OCI-LY1 (cell line): ENCODE data around the gene FOS.

Experiments
- H2AFZ ChIP-seq: fragments of 200-600 bp; sonication (generic), shearing (Covaris generic); 2 replicates; pipeline ENCODE4 v1.6.0; 2014; ENCODE audit warnings: antibody characterized with exemption, mild to moderate bottlenecking, low read length
- H3F3A ChIP-seq: fragments of 200-600 bp; sonication (generic), shearing (Covaris generic); 2 replicates; pipeline ENCODE4 v1.6.0; 2014; ENCODE audit warnings: mild to moderate bottlenecking, antibody characterized with exemption, low read length, moderate library complexity; ENCODE audit not compliant: insufficient read depth
- H3K27ac ChIP-seq: fragments of 200-600 bp; sonication (generic); 2 replicates; pipeline ENCODE4 v1.5.1; 2014; ENCODE audit warnings: low read length, mixed run types, mild to moderate bottlenecking, low read depth; ENCODE audit not compliant: poor library complexity, severe bottlenecking
- H3K27me3 ChIP-seq: fragments of 200-600 bp; sonication (generic); 2 replicates; pipeline ENCODE4 v1.6.0; 2014; ENCODE audit warnings: antibody characterized with exemption, mild to moderate bottlenecking, low read length, moderate library complexity; ENCODE audit not compliant: insufficient read depth
- H3K36me3 ChIP-seq: fragments of 200-600 bp; sonication (generic); 2 replicates; pipeline ENCODE4 v1.6.1; 2014; ENCODE audit warnings: mild to moderate bottlenecking, antibody characterized with exemption, low read length, moderate library complexity, mixed read lengths; ENCODE audit not compliant: insufficient read depth
- H3K4me1 ChIP-seq: fragments of 200-600 bp; sonication (generic); 2 replicates; pipeline ENCODE4 v1.5.1; 2014; ENCODE audit warnings: mild to moderate bottlenecking, low read length, moderate library complexity; ENCODE audit not compliant: insufficient read depth, severe bottlenecking
- H3K4me2 ChIP-seq: fragments of 200-600 bp; sonication (generic), shearing (Covaris generic); 2 replicates; pipeline ENCODE4 v1.6.1; 2014; ENCODE audit warnings: low read length
- H3K4me3 ChIP-seq: fragments of 200-600 bp; sonication (generic); 2 replicates; pipeline ENCODE4 v1.5.1; 2014; ENCODE audit warnings: low read length, low read depth, mild to moderate bottlenecking, mixed read lengths; ENCODE audit not compliant: poor library complexity, severe bottlenecking
- H3K79me2 ChIP-seq: fragments of 200-600 bp; shearing (Covaris generic); 2 replicates; pipeline ENCODE4 v1.6.1; 2016; ENCODE audit warnings: mixed run types, low read length, mixed read lengths; ENCODE audit not compliant: insufficient read depth
- H3K9ac ChIP-seq: fragments of 200-600 bp; sonication (generic), shearing (Covaris generic); 2 replicates; pipeline ENCODE4 v1.6.1; 2014; ENCODE audit warnings: mild to moderate bottlenecking, low read length, mixed read lengths
- H3K9me2 ChIP-seq: fragments of 200-600 bp; sonication (generic), shearing (Covaris generic); 2 replicates; pipeline ENCODE4 v1.6.1; 2014; ENCODE audit warnings: low read depth, mild to moderate bottlenecking, low read length, mixed read lengths
- H3K9me3 ChIP-seq: fragments of 200-600 bp; shearing (Covaris generic); 2 replicates; pipeline ENCODE4 v1.6.1; 2014; ENCODE audit warnings: low read length, mixed read lengths
- H4K20me1 ChIP-seq: fragments of 200-600 bp; sonication (generic), shearing (Covaris generic); 2 replicates; pipeline ENCODE4 v1.6.0; 2016; ENCODE audit warnings: mild to moderate bottlenecking, low read length; ENCODE audit not compliant: insufficient read depth
- EZH2 ChIP-seq: fragments of 200-600 bp; sonication (generic), shearing (Covaris generic); IDR thresholded peaks from 2 replicates; pipeline ENCODE4 v1.8.0; 2017; ENCODE audit warnings: borderline replicate concordance, mixed run types, mild to moderate bottlenecking, antibody characterized with exemption, low read length, moderate library complexity, mixed read lengths
- TF ChIP-seq, protein P1 (sequence below): fragments of 200-600 bp; sonication (generic), shearing (Covaris generic); IDR thresholded peaks from 2 replicates; pipeline ENCODE4 v1.5.1; 2017; ENCODE audit warnings: mild to moderate bottlenecking, antibody characterized with exemption, low read length, moderate library complexity, mixed read lengths

FOS gene

DNA sequence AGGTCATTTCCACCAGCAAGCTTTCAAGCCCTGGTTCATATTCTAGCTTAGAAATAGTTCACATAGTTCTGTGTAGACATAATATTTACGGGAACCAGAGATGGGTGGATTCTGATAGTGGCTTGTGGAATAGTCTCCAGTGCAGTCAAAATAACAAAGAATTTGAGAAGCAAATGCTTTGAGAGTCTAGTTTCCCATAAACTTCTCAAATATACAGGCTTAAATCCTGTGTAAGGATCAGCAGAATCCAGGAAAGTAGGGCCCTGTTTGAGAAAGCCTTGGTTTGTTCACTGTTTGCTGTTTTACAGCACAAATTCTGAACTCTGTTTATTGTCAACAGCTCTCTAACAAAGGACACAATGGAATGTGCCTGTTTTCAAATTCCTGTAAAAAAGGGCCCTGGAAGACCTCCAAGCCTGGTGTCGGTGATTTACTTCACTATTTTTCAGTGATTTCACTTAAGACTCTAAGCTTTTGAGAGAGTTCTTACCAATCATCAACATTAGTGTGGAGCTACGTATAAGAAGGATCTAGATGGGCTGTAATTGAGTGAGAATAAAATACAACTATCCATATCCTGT lies 11.4 kb upstream of the FOS start:
- Histone ChIP-seq H3K9me2 (no peaks in the 10 kb centered on the region), H3K9me3 (no peaks in the 10 kb centered on the region), H3K4me1 (no peaks in the 10 kb centered on the region), H3K36me3 (no peaks in the 10 kb centered on the region), H4K20me1 (no peaks in the 10 kb centered on the region), H3F3A (no peaks in the 10 kb centered on the region), H3K27me3 (peaks cover 23% of the 10 kb centered on the region), H2AFZ (no peak overlapping the region), H3K4me2 (no peak overlapping the region), H3K79me2 (no peaks in the 10 kb centered on the region), H3K4me3 (no peak overlapping the region), H3K9ac (no peak overlapping the region), H3K27ac (no peak overlapping the region)
- TF ChIP-seq, protein P1, sequence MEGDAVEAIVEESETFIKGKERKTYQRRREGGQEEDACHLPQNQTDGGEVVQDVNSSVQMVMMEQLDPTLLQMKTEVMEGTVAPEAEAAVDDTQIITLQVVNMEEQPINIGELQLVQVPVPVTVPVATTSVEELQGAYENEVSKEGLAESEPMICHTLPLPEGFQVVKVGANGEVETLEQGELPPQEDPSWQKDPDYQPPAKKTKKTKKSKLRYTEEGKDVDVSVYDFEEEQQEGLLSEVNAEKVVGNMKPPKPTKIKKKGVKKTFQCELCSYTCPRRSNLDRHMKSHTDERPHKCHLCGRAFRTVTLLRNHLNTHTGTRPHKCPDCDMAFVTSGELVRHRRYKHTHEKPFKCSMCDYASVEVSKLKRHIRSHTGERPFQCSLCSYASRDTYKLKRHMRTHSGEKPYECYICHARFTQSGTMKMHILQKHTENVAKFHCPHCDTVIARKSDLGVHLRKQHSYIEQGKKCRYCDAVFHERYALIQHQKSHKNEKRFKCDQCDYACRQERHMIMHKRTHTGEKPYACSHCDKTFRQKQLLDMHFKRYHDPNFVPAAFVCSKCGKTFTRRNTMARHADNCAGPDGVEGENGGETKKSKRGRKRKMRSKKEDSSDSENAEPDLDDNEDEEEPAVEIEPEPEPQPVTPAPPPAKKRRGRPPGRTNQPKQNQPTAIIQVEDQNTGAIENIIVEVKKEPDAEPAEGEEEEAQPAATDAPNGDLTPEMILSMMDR: no peak
- no peak for TF ChIP-seq EZH2

DNA sequence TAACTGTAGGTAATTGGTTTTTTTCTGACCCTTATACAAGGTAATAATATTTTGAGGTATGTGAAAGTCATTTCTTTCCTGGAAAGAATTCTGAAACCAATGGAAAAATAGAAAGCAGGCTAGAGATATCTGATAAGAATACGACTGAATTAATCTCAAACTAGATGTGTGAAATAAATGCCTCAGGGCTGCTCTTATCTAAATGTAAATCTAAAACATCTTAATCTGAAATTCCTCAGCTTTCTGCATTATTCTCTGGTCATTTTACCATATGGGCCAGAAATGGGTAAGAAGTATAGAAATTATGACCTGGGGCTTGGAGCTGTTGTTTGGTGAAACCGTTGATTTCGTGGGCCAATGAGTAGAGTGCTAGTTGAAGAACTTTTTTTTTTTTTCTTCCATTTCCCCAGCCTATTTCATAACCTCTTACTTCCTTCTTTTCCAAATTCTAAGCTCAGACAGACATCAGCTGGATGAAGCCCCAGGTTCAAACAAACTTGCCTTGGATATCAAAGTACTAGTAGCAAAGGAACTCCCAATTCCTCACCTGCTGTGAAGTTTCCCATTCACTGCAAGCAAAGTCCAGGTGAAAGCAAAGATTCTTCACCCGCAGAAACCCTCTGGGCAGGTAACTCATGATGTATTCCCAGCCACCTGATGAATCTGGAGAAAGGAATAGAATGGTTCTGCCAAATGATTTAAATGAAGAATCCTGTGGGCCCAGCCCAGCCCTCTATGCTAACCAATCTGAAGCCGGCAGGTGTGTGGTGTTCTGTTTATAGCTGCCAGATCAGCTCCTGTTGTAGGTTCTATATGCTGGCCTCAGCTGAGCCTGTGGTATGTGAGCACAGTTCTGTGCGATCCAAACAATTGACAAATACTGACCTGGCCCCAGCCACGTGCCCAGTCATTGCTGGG lies 9.7 kb upstream of the FOS start:
- no peak for TF ChIP-seq EZH2
- TF ChIP-seq, protein P1: no peak
- no peak overlapping the region for H3K4me3 ChIP-seq
- peaks cover 16% of the 10 kb centered on the region for H3K27me3 ChIP-seq
- no peak overlapping the region for H3K27ac ChIP-seq
- no peaks in the 10 kb centered on the region for H3K9me3 ChIP-seq
- no peaks in the 10 kb centered on the region for H3F3A ChIP-seq
- H3K9ac ChIP-seq: no peak overlapping the region
- H4K20me1 ChIP-seq: no peaks in the 10 kb centered on the region
- H3K4me1 ChIP-seq: no peaks in the 10 kb centered on the region
- no peaks in the 10 kb centered on the region for H3K79me2 ChIP-seq
- H3K36me3 ChIP-seq: no peaks in the 10 kb centered on the region
- no peak overlapping the region for H2AFZ ChIP-seq
- H3K9me2 ChIP-seq: no peaks in the 10 kb centered on the region
- H3K4me2 ChIP-seq: no peak overlapping the region

DNA sequence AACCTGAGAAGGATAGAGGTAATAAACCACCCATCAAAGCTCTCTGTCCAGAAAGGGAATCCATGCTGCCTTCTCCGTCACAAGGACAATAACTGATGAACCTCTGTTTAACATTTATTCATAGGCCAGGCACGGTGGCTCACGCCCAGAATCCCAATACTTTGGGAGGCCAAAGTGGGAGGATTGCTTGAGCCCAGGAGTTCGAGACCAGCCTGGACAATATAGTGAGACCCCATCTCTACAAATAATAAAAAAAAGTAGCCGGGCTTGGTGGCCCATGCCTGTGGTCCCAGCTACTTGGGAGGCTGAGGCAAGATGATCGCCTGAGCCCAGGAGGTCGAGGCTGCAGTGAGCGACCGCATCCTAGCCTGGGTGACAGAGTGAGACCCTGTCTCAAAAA lies 7.1 kb upstream of the FOS start:
- H3K27ac ChIP-seq: no peak overlapping the region
- peaks cover 16% of the 10 kb centered on the region for H3K27me3 ChIP-seq
- no peak overlapping the region for H3K9ac ChIP-seq
- H3K36me3 ChIP-seq: no peaks in the 10 kb centered on the region
- no peaks in the 10 kb centered on the region for H3K79me2 ChIP-seq
- H3K4me1 ChIP-seq: no peaks in the 10 kb centered on the region
- no peaks in the 10 kb centered on the region for H3K9me3 ChIP-seq
- no peak overlapping the region for H3K4me2 ChIP-seq
- no peaks in the 10 kb centered on the region for H3F3A ChIP-seq
- no peaks in the 10 kb centered on the region for H4K20me1 ChIP-seq
- TF ChIP-seq EZH2: no peak
- TF ChIP-seq, protein P1: no peak
- no peaks in the 10 kb centered on the region for H3K9me2 ChIP-seq
- no peak overlapping the region for H2AFZ ChIP-seq
- no peak overlapping the region for H3K4me3 ChIP-seq
